Measurements from ENCODE around the gene RBM25. TPM values are rescaled to one million over a fixed set of nuclear protein-coding genes. Genes with fewer than 3 reads are reported as not detected.

RBM25 gene
- total and polyA plus RNA-seq, 8 donors = 52.7 to 269 (median 190) TPM

GRCh38 chr14:73124180-73124894 is 66.0 kb downstream of the RBM25 start:
- no peaks in the 10 kb centered on the region for H3K9me3 ChIP-seq
- H3K36me3 ChIP-seq = peaks cover 0 to 66% of the 10 kb centered on the region in 2 donors
- peak; percentile 22 for ATAC-seq
- TF ChIP-seq CTCF (IDR thresholded peaks at IDR 0.05) = no peak
- no peak for DNase-seq
- H3K27ac ChIP-seq = no peak overlapping the region
- intact Hi-C loops (cut with DNase I) = no loop called here
- no peaks in the 10 kb centered on the region for H3K27me3 ChIP-seq
- H3K4me3 ChIP-seq = no peak overlapping the region
- no peaks in the 10 kb centered on the region for H3K4me1 ChIP-seq

- no peaks in the 10 kb centered on the region for H3K27me3 ChIP-seq
- no peak overlapping the region for H3K4me3 ChIP-seq
- ATAC-seq (peak; percentile 35), DNase-seq (no peak)
- intact Hi-C loops (cut with DNase I) = no loop called here
- H3K4me1 ChIP-seq = no peaks in the 10 kb centered on the region
- no peaks in the 10 kb centered on the region for H3K9me3 ChIP-seq
- TF ChIP-seq CTCF (IDR thresholded peaks at IDR 0.05) = no peak
- no peak overlapping the region for H3K27ac ChIP-seq
- H3K36me3 ChIP-seq = peaks cover 0 to 57% of the 10 kb centered on the region in 2 donors
Measured at GRCh38 chr14:73125169-73125588, 66.8 kb downstream of the RBM25 start.

DNA sequence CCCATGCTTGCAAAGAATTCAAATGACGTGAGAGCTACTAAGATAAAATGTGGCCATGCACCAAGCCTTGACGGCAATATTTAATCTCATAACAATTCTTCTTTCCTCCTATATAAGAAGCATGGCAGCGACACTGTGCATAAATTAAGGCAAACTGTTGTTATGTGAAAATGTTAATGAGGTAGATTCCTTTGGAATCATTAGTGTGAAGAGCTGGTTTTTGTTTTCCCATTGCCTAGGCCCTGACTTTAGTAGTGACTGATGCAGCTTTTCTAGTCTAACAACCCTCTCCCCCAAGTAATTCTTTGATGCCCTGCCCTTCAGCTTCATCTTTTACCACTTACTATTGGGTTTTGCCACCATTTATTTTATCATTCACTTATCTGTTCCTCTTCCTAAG is 67.4 kb downstream of the RBM25 start:
- H3K27ac ChIP-seq = no peak overlapping the region
- no peak for DNase-seq
- no peaks in the 10 kb centered on the region for H3K4me1 ChIP-seq
- H3K27me3 ChIP-seq = no peaks in the 10 kb centered on the region
- no peak overlapping the region for H3K4me3 ChIP-seq
- intact Hi-C loops (cut with DNase I) = no loop called here
- H3K36me3 ChIP-seq = peaks cover 0 to 52% of the 10 kb centered on the region in 2 donors
- H3K9me3 ChIP-seq = no peaks in the 10 kb centered on the region
- ATAC-seq = no peak
- no peak for TF ChIP-seq CTCF (IDR thresholded peaks at IDR 0.05)

DNA sequence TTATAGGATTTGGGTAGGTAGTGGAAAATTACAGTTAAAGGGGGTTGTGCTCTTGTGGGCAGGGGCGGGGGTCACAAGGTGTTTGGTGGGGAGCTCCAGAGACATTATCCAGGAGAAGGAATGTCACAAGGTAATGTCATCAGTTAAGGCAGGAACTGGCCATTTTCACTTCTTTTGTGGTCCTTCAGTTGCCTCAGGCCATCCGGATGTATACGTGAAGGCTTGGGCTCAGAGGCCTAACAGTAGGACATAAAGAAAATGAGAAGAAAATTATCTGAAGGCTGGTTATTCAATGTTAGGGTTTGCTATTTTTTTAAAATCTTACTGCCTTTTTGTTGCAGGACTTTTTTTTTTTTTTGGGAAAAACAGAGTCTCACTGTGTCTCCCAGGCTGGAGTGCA is 75.5 kb downstream of the RBM25 start:
- H3K27ac ChIP-seq = no peak overlapping the region
- no peak for TF ChIP-seq CTCF (IDR thresholded peaks at IDR 0.05)
- no peaks in the 10 kb centered on the region for H3K36me3 ChIP-seq
- peaks cover 7 to 22% of the 10 kb centered on the region in 2 donors for H3K4me1 ChIP-seq
- H3K27me3 ChIP-seq = no peaks in the 10 kb centered on the region
- H3K4me3 ChIP-seq = no peak overlapping the region
- no peak for ATAC-seq
- peaks cover 0 to 14% of the 10 kb centered on the region in 2 donors for H3K9me3 ChIP-seq
- intact Hi-C loops (cut with DNase I) = no loop called here
- DNase-seq = no peak

GRCh38 chr14:73136085-73136386 is 77.7 kb downstream of the RBM25 start:
- Histone ChIP-seq H3K27ac (peak overlapping the region; percentile 95 to 99), H3K27me3 (no peaks in the 10 kb centered on the region), H3K4me3 (peak overlapping the region; percentile 69 to 79), H3K36me3 (no peaks in the 10 kb centered on the region), H3K9me3 (peaks cover 0 to 14% of the 10 kb centered on the region in 2 donors), H3K4me1 (peaks cover 7 to 42% of the 10 kb centered on the region in 2 donors)
- intact Hi-C loops (cut with DNase I) = no loop called here
- ATAC-seq (no peak), DNase-seq (no peak)
- no peak for TF ChIP-seq CTCF (IDR thresholded peaks at IDR 0.05)

Data from left lung (tissue), 10 donors.